Tibial nerve (tissue), 4 donors: ENCODE results near the gene ART1.

ENCODE experiments used
- EP300 ChIP-seq, 2 donors: sonication (generic); formaldehyde crosslinking; IDR thresholded peaks; one replicate each; pipeline ENCODE4 v1.6.1; 2017; ENCODE audit warnings: antibody characterized with exemption in 2 of 2, mild to moderate bottlenecking in 1 of 2
- TF ChIP-seq, protein P1 (sequence below), 5 experiments: fragments of 200-600 bp in 3 of 5; fragments of 450-650 bp in 2 of 5; sonication (generic) in 3 of 5; IDR thresholded peaks; one replicate each; pipeline ENCODE4 v1.5.1; 2016 to 2019; ENCODE audit warnings: antibody characterized with exemption in 5 of 5, mild to moderate bottlenecking in 3 of 5, moderate library complexity in 2 of 5

DNA sequence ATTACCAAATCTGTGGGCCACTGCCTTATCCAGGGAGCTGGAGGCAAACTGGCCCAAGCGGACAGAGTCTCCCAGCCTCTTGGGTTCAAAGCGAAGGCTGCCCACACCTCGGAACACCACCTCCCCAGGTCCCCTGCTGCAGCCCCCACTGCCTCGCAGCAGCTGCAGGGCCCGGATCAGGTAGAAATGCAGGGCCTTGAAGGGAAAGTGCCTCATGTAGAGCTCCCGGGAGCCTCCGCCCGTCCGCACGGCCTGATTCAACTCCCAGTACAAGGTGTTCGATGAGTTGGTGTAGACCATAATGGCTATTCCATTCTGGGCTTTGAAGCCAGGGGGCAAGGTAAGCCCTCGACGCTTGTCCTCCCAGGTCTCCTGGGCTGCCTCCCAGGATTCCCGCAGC lies 5.1 kb upstream of the ART1 start:
- TF ChIP-seq, protein P1, sequence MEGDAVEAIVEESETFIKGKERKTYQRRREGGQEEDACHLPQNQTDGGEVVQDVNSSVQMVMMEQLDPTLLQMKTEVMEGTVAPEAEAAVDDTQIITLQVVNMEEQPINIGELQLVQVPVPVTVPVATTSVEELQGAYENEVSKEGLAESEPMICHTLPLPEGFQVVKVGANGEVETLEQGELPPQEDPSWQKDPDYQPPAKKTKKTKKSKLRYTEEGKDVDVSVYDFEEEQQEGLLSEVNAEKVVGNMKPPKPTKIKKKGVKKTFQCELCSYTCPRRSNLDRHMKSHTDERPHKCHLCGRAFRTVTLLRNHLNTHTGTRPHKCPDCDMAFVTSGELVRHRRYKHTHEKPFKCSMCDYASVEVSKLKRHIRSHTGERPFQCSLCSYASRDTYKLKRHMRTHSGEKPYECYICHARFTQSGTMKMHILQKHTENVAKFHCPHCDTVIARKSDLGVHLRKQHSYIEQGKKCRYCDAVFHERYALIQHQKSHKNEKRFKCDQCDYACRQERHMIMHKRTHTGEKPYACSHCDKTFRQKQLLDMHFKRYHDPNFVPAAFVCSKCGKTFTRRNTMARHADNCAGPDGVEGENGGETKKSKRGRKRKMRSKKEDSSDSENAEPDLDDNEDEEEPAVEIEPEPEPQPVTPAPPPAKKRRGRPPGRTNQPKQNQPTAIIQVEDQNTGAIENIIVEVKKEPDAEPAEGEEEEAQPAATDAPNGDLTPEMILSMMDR (IDR thresholded peaks at IDR 0.05), result no peak
- no peak for TF ChIP-seq EP300 (IDR thresholded peaks at IDR 0.05)
